KBM-7 (cell line): ENCODE data around the gene PRM1.

ENCODE experiments used
- DNase-seq: peaks from one replicate; pipeline ENCODE4 v3.0.0-alpha.2; 2015
- in situ Hi-C: fragments of 300-500 bp; cut with MboI; formaldehyde crosslinking; loops from 2 replicates; pipeline ENCODE4 v1.14.3; 2020; ENCODE audit warnings: low sequenced_read_pairs, low pct_unique_long_range_greater_than_20kb, mixed read lengths

PRM1 gene

GRCh38 chr16:11280616-11281522 lies at the start of gene PRM1:
TSS of gene PRM1 (minus strand) at chr16:11281330. CDS start at chr16:11281238, 92 bp downstream.
- in situ Hi-C loops, result no loop called here
- no peak for DNase-seq

- in situ Hi-C loops, result no loop called here
- DNase-seq, result no peak
These were observed 49.6 kb upstream of the PRM1 start for GRCh38 chr16:11330526-11331237.

- DNase-seq, result no peak
- in situ Hi-C loops, result no loop called here
These were observed 48.8 kb upstream of the PRM1 start for GRCh38 chr16:11329891-11330290.

GRCh38 chr16:11329071-11329491 lies 48.0 kb upstream of the PRM1 start:
- in situ Hi-C loops, result no loop called here
- DNase-seq, result no peak

- in situ Hi-C loops, result no loop called here
- peak; percentile 84 for DNase-seq
These were observed 47.3 kb upstream of the PRM1 start for GRCh38 chr16:11328172-11329070.

- in situ Hi-C loops, result no loop called here
- DNase-seq, result no peak
These were observed 46.4 kb upstream of the PRM1 start for GRCh38 chr16:11327277-11328171.

GRCh38 chr16:11326737-11327276 lies 45.7 kb upstream of the PRM1 start:
- in situ Hi-C loops, result no loop called here
- DNase-seq, result no peak

- in situ Hi-C loops, result no loop called here
These were observed 45.1 kb upstream of the PRM1 start for GRCh38 chr16:11326084-11326736.

GRCh38 chr16:11325404-11326083 lies 44.4 kb upstream of the PRM1 start:
- peak; percentile 41 for DNase-seq
- in situ Hi-C loops, result no loop called here

More at GRCh38 chr16:11326084-11326736, 45.1 kb upstream of the PRM1 start:
- no peak for DNase-seq

GRCh38 chr16:11323551-11324336 lies 42.6 kb upstream of the PRM1 start:
- in situ Hi-C loops, result no loop called here
- no peak for DNase-seq

- no peak for DNase-seq
- in situ Hi-C loops, result no loop called here
These were observed 41.7 kb upstream of the PRM1 start for GRCh38 chr16:11322823-11323222.

- no peak for DNase-seq
- in situ Hi-C loops, result no loop called here
These were observed 40.5 kb upstream of the PRM1 start for GRCh38 chr16:11321662-11322061.

- in situ Hi-C loops, result no loop called here
These were observed 39.0 kb upstream of the PRM1 start for GRCh38 chr16:11320170-11320569.

GRCh38 chr16:11319529-11320146 lies 38.5 kb upstream of the PRM1 start:
- DNase-seq, result no peak
- in situ Hi-C loops, result no loop called here

More at GRCh38 chr16:11320170-11320569, 39.0 kb upstream of the PRM1 start:
- DNase-seq, result no peak

GRCh38 chr16:11318817-11319216 lies 37.7 kb upstream of the PRM1 start:
- no peak for DNase-seq
- in situ Hi-C loops, result no loop called here
